Stimulated activated CD4-positive, alpha-beta T cell treated with anti-CD3 and anti-CD28 coated beads, Interleukin-1b, Interleukin-23, amount 100 ng/mL, for 1 hour (primary cell): ENCODE results near the gene TGIF2.
A peak's percentile ranks its signal among the peaks of the same experiment; 100 is the strongest.

Source experiments
- DNase-seq, 2 donors: peaks; one replicate each; pipeline ENCODE4 v3.0.0-alpha.2; 2020; ENCODE audit warnings: low read depth in 2 of 2

TGIF2 gene

DNA sequence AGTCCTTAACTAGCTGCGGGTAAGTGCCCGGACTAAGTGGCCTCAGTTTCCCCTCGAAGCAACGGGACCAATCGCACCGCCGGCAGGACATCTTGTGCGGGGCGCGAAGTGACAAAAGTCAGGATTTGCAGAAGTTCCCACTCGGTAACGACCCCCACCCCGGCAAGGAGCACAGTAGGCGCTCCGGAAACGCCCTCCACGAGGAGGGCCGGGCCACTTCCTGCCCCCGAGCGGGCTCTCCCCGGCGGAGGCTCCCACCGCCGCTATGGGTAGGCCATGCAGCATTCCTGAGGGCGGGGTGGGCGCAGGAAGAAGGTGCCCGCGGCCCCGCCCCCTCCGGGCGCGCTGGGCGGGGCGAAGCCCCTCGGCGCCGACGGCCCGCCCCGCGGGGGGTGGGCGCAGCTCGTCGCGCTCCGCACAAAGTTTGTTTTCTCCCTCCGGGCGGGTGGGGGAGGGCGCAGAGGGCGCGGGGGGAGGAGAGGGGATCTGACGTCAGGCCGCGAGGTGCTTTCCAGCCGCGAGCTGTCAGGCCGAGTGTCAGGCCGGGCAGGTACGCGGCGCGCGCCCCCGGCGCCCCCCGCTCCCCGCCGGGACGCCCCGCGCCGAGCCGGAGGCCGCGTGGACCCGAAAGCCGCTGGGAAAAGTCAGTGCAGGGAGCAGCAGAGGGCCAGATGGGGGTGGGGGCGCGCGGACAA, at the start of gene TGIF2:
Gene TGIF2, plus strand, starts transcription at position 495 of the 695 bp plus-strand sequence. CDS start 5,178 bp downstream, outside the sequence.
- DNase-seq = peak; percentile 78 to 80

DNA sequence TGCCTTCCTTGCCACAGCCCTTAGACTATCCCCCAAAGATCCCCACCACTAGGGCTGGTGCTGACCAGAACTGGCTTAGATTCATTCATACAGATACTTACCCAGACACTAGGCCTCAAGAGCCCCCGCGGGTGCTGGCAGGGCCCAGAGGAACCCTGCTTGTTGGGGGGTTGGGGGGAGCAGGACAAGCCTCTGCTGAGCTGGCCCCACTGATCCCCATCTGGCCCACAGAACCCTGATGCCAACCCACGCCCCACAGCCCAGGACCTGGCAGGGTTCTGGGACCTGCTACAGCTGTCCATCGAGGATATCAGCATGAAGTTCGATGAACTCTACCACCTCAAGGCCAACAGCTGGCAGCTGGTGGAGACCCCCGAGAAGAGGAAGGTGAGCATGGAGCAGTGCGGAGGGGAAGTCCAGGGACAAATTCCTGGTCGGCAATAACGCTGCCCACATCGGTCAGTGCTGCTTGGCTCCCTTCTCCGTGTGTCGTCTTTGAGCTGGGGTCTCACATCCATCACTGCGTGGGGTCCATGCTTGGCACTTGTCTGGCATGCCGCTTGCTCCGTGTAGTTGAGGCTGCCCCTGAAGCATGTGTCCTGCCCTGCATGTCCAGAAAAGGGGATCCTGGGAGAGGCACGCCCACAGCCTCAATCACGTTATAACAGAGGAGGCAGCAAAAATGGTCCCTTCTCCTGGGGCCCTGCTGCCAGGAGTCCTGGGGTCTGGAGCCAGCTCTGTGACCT, 47.6 kb upstream of the TGIF2 start:
- no peak for DNase-seq

DNA sequence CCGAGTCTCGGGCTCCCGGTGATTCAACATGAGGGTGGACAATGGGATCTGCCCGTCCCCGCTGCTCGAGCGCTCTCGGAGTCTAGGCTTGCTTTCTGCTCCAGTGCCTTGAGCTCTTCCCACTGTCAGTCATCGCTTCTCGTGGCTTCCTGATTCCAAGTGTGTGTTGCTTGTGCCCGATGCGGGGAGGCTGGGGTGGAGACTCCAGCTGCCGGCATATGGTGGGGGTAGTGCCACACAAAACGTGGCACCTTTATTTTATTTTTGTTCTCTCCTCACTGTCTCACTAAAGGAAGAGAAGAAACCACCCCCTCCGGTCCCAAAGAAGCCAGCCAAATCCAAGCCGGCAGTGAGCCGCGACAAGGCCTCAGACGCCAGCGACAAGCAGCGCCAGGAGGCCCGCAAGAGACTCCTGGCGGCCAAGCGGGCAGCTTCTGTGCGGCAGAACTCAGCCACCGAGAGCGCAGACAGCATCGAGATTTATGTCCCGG, 46.8 kb upstream of the TGIF2 start:
- DNase-seq = no peak

DNA sequence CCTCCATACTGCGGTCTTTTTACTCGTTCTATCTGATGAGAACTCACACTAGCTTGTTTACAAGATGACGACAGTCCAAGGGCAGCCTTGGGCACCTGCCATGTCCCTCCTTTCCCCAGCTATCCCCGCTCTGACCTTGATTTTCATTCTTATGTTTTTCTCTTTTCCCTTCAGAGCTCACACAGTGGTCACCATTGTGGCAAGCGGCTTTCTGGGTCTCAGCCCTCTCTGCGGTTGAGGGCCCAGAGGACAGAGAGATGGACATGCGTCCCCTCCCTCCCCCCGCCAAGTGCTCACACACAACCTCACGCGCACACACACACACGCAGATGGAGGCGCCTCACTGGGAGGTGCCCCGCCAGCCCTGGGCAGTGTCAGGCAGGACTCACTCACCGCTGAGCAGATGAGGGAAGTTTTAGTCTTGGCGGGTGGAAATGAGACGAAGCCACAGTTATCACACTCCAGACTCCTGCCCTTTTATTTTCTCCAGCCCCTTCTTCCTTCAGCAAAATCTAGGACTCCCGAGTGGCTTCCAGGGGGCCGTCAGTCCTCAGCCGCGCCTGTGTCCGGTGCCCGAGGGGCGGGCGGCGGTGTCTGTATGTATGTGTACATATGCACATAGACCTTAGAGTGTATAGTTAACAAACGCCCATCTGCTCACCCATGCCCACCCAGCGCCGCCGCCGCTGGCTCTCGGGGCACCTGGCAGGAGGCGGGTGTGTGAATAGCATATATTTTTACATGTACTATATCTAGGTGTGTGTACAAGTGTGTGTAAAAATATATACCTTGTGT, 45.9 kb upstream of the TGIF2 start:
- no peak for DNase-seq

DNA sequence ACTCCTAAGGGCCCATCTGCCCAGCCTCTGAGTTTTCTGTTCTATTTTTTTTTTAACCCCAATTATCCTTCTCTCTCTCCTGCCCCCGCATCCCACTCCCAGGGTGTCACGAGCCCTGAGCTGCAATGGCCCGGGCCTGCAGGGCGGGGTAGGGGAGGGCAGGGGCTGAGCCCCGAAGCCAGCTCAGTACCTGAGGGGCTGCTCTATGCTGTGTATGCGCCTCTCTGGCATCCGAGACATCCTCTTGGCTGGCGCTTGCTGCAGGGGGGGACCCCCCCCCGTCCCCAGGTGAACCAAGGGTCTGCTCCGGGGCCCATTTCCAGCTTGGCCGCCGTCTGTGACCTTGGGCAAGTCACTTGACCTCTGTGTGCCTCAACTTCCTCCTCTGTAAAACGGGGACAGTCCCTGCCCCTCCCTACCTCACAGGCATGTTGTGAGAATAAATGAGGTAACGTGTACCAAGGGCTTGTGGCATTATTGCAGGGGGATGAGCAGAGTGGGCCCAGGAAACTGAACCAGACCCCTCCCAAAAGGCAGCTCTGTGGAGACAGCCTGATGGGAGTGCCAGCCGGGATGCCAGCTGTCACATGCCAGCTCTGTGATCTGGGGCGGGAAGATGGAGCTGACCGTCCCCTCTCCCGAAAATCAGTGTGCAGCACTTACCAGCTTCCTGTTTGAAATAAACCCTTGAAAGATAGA, 45.1 kb upstream of the TGIF2 start:
- no peak for DNase-seq

DNA sequence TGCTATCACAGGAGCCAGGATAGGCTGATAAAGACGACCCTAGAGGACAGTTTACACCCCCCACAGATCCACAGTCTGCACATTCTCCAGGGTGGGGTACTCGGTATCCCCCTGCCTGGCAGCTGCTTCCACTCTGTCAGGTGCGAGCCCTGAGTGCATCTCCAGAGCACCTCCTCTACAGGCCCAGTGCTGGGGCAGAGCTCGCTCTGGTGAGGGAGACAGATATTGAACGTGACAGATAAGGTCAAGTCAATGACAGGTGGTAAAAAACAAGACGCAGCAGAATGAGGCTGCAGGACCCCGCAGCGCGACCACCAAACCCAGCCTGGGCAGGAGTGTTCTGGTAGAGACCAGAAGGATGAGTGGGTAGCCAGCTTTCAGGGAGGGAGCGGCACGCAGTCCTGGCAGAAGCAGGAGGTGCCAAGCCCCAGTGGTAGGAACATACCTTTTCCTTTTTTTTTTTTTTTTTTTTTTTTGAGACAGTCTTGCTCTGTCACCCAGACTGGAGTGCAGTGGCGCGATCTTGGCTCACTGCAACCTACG, 44.5 kb upstream of the TGIF2 start:
- no peak for DNase-seq

DNA sequence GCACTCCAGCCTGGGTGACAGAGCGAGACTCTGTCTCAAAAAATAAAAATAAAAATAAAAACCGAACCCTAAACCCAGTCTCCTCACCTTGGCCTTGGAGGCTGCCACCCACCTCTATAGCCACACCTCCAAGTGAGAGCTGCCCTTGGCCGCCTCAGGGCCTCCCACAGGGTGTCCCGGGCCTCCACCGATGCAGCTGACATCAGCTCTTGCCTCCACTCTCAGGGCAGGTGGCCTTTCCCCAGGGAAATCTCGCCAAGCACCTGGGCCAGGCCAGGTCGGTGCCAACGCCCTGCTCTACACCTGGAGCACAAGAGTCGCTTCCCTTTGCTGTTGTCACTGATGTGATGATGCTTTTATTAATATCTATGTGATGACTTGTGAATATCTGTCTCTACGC, 41.0 kb upstream of the TGIF2 start:
- DNase-seq = no peak

DNA sequence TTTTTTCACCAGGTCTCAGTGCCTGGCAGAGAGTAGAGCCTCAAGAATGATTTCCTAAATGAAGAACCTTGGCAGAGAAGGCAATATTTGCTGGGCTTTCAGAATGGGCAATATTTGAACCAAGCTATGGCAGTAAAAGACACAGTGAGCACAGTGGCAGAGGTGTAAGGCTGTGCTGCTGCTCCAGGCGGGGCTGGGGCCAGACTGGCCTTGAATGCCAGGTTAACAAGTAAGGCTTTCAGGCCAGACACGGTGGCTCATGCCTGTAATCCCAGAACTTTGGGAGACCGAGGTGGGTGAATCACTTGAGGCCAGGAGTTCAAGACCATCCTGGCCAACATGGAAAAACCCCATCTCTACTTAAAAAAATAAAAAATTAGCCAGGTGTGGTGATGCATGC, 40.6 kb upstream of the TGIF2 start:
- no peak for DNase-seq

DNA sequence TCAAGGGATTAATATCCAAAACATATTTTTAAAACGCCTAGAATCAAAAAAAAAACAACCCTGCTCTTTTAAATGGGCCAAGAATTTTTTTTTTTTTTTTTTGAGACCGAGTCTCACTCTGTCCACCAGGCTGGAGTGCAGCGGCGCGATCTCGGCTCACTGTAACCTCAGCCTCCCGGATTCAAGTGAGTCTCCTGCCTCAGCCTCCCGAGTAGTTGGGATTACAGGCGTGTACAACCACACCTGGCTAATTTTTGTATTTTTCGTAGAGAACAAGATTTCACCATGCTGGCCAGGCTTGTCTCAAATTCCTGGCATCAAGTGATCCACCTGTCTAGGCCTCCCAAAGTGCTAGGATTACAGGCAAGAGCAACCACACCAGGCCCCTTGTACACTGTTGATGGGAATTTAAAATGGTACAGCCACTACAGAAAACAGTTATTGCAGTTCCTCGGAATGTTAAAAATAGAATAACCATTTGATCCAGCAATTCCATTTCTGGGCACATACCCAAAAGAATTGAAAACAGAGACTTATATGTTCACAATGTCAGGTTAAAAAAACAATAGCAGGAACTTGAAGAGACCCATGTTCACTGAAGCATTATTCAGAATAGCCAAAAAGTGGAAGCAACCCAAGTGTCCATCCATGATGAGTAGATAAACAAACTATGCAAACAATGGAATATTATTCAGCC, 35.2 kb upstream of the TGIF2 start:
- no peak for DNase-seq

DNA sequence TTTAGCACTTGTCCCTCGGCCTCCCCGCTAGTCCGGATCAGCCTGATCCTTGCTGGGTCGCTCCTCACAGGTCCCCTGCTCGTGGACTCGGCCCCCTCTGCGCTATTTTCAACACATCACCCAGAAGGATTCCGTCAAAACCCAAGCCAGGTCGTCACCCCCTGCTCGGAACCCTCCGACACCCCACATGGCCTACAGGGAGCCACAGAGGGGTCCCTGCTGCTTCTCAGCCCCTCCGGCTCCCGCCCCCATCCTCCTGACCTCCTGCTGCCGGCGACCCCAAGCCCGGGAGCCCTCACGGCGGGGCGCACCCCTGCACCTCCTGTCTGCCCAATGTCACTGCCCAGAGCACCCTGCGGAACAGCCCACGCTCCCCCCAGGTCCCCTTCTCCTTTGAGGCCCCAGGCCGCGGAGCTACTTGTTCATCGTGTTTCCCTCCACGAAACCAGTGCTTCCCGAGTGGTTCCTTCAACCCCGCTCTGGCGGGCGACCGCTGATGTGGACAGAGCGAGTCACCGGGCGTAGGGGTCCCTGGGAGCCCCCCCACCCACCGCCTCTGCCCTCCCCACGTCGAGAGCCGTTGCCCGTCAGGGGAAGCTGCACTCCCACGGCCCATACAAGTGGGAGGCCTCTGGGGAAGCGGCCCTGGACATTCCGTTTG, 32.7 kb upstream of the TGIF2 start:
- DNase-seq = no peak

DNA sequence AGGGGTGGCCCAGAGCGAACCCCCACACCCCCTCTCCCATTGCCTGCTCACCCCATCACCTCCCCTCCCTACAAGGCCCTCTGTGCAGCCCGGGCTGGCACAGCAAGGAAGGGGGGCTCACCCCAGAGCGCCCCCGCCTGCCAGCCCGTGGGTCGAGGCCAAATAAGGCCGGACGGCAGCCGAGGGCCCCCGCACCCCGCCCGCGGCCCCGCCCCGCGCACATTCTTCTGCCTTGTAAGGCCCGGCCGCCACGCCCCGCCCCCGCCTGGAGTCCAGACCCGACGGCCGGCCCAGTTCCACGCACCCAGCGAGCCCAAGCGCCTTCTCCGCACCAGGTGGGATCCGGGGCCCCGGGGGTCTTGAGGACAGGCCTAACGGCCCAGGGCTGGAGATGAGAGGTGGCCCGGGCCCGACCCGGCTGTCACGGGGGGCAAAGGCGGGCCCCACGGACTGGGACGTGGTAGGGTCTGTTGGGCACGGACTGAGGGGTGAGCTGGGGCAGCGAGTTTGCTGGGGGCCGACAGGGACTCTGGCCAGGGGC, 32.1 kb upstream of the TGIF2 start, which contains the start of gene MYL9:
Gene MYL9, plus strand, starts transcription at position 293 of the 541 bp plus-strand sequence. CDS start 3,366 bp downstream, outside the sequence.
- DNase-seq = no peak

DNA sequence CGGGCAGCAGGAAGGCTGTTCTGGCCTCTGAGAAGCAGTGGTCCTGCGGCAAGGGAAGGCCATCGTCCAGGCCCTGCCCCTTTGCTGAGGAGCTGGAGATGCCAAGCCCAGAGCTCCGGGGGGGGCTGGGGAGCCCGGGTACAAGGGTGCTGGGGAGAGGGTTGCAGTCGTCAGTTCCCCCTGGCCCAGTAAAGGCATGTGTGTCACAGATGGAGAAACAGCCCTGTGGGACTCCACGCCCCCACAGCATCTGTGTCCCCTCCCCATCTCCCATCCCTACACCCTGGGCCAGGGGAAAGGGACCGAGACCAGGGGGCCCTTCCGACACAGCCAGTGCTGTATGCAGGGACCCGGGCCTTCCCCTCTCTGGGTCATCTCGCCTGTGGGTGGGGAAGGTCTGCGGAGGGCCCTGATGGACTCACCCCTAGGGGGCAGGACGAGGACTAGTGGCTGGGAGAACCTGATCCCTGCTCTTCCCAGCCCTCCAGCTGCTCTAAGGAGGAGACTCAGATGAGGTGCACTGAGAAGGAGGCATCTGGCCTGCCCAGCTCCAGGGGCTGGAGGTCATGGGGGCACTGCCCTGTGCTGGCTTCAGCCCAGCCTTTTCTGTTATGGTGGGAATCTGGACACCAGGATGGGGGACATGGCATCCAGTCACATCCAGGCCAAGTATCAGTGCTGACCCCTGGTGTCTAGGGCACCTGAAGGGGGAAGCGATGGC, 31.5 kb upstream of the TGIF2 start:
- DNase-seq = no peak

DNA sequence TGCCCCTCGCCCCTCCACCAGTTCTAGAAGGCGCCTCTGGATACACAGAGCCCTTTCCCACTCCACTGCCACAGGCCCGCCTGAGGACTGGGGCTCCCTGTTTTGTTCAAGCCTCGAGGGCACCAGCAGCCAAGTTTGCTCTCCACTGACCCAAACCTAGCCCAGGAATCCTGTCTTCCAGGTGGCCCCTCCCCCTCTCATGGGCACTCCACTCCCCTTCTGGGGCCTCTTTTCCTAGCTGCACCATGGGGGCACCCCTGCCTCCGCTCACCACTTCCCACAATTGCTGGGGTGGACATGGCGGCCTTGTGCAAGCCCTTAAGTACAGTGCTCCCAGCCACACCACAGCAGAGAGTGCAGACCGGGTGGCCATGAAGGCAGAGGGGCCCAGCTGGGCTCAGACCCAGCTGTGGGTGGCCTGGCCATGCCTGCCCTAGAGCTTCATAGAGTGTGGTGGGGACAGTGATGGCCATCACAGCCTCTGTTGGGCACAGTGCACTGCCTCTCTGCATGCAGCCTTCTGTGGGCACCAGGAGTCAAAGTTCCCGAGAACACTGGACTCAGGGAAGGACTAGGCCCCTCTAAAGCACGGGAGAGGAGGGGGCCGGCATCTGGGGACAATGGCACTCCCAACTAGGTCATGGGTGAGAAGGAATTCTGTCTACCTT, 30.7 kb upstream of the TGIF2 start:
- no peak for DNase-seq

DNA sequence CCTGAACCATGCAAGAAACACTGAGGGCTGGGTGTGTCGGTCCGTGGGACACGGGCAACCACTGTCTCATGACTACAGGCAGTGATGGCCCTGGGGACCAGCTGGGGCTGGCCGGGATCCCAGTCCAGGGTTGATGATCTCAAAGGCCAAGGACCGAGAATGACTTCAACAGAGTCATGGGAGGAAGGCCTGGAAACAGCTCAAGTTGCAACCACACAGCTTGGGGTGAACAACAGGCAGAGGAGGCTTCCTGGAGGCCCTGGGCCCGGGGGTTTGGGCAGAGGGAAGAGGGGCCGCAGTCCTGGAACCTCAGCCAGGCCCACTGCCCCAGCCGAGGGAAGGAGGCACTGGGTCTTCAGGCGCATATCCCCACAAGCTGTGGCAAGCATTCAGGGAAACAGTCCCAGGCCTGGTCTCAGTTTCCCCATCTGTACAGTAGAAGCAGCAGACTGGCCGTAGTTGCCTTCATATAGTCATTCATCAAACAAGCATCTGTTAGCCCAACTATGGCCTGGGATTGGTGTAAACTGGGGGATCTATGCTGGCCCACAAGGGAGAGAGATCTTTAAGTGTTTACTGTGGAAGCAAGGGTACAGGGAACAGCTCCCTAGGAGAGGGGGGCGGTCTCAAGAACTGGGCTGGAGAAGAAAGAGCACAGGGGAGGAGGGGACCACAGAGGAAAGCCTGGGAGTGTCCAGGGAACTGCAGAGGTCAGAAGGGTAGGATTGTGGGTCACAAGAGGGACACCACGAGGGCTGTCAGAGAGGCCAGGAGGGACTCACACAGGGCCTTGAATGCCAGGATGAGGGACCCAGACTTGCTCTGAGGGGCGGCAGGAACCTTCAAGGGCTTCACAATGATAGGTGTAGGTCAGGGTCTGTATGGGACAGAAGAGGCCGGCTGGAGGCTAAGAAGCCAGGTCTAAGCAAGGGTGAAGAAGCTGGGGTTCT, 29.9 kb upstream of the TGIF2 start:
- DNase-seq = no peak

DNA sequence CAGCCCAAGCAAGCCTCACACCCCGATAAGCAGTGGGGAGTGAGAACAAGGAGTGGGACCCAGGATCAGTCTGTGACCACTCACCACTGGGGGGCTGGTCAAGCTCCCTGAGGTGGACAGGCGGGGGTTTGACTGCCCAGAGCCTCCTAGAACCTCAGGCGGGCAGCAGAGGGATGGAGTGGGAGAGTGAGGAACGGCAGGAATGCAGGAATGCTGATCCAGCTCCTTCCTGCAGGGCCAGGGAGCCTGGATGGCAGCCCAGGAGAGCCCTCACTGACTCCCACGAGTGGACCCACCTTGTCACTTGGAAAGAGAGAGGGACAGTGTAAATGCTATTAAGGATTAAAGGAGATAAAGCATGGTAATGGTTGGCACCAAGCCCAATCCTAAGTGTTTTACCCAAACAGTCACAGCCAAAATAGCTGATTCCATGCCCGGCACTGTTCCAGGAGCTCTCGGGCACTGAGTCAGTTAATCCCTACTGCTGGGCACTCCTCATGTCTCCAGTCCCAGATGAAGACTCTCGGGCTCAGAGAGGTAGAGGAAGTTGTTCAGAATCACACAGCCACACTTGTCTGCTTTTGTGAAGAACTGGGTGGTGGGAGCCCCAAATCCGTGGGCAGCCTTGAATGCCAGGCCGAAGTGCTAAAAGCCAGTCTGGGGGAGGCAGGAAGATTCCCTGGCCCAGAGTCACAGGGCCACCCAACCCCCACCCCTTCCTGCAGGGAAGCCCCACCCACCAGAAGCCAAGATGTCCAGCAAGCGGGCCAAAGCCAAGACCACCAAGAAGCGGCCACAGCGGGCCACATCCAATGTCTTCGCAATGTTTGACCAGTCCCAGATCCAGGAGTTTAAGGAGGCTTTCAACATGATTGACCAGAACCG, 29.0 kb upstream of the TGIF2 start:
- no peak for DNase-seq

DNA sequence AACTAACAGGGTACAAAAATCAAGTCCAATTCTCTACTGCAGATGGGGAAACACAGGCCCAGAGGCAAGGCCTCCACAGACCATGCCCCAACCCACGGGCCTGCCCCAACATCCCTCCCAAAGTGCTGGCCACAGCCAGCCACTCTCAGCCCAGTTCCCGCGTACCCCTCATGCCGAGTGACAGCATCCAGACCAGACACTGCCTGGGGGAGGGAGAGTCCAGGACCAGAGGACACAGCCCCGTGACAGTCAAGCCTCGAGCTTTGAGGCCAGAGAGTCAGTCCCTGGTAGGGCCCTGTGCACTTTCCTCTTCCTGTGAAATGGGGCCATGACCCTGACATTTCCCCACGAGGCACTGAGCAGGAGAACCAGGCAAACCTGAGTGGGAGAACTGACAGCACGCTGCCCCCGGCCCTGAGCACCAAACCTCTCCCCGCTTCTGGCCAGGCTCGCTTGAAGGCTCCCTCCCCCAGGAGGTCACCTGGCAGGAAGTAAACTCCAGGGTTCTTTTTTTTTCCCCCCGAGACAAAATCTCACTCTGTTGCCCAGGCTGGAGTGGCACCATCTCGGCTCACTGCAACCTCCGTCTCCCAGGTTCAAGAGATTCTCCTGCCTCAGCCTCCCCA, 27.2 kb upstream of the TGIF2 start:
- no peak for DNase-seq
